Measurements from ENCODE around the gene GALNTL6. TPM values are rescaled to one million over a fixed set of nuclear protein-coding genes. Genes with fewer than 3 reads are reported as not detected.
"Not testable (repeated sequence)": the region's sequence is repeated elsewhere in the genome, so short reads cannot be mapped to it uniquely, and the experiment has no call there.

Gene GALNTL6
- total RNA-seq, 1 donor from 2014 or later = not detected

- intact Hi-C loops (cut with micrococcal nuclease) = no loop called here
Measured at GRCh38 chr4:172794307-172794703, 981.1 kb downstream of the GALNTL6 start.

- intact Hi-C loops (cut with micrococcal nuclease) = not testable (repeated sequence)
Measured at GRCh38 chr4:172797281-172797680, 984.1 kb downstream of the GALNTL6 start.

- intact Hi-C loops (cut with micrococcal nuclease) = no loop called here
Measured at GRCh38 chr4:172802032-172802431, 988.8 kb downstream of the GALNTL6 start.

GRCh38 chr4:172806841-172807240, 993.6 kb downstream of the GALNTL6 start:
- intact Hi-C loops (cut with micrococcal nuclease) = no loop called here

GRCh38 chr4:172808196-172808595, 995.0 kb downstream of the GALNTL6 start:
- intact Hi-C loops (cut with micrococcal nuclease) = no loop called here

GRCh38 chr4:172809319-172809718, 996.1 kb downstream of the GALNTL6 start:
- intact Hi-C loops (cut with micrococcal nuclease) = no loop called here

GRCh38 chr4:172813359-172813923, 1000.2 kb downstream of the GALNTL6 start:
- intact Hi-C loops (cut with micrococcal nuclease) = no loop called here

GRCh38 chr4:172815499-172816164, 1002.4 kb downstream of the GALNTL6 start:
- intact Hi-C loops (cut with micrococcal nuclease) = loop anchor here (1.0 kb wide), 1 partner anchor 32 kb away; no protein-coding TSS in a partner anchor

- intact Hi-C loops (cut with micrococcal nuclease) = no loop called here
Measured at GRCh38 chr4:172818901-172819300, 1005.7 kb downstream of the GALNTL6 start.

GRCh38 chr4:172819353-172819752, 1006.1 kb downstream of the GALNTL6 start:
- intact Hi-C loops (cut with micrococcal nuclease) = no loop called here

GRCh38 chr4:172822331-172822730, 1009.1 kb downstream of the GALNTL6 start:
- intact Hi-C loops (cut with micrococcal nuclease) = no loop called here

- intact Hi-C loops (cut with micrococcal nuclease) = no loop called here
Measured at GRCh38 chr4:172826346-172826745, 1013.1 kb downstream of the GALNTL6 start.

GRCh38 chr4:172826861-172827260, 1013.7 kb downstream of the GALNTL6 start:
- intact Hi-C loops (cut with micrococcal nuclease) = no loop called here

- intact Hi-C loops (cut with micrococcal nuclease) = loop anchor here (10.0 kb wide), 1 partner anchor 1836 kb away; no protein-coding TSS in a partner anchor
Measured at GRCh38 chr4:172830295-172830764, 1017.1 kb downstream of the GALNTL6 start.

- intact Hi-C loops (cut with micrococcal nuclease) = loop anchor here (10.0 kb wide), 1 partner anchor 1842 kb away; no protein-coding TSS in a partner anchor
Measured at GRCh38 chr4:172836661-172837060, 1023.5 kb downstream of the GALNTL6 start.

GRCh38 chr4:172838111-172838510, 1024.9 kb downstream of the GALNTL6 start:
- intact Hi-C loops (cut with micrococcal nuclease) = loop anchor here (10.0 kb wide), 1 partner anchor 1843 kb away; no protein-coding TSS in a partner anchor

GRCh38 chr4:172838943-172839342, 1025.7 kb downstream of the GALNTL6 start:
- intact Hi-C loops (cut with micrococcal nuclease) = loop anchor here (10.0 kb wide), 1 partner anchor 1844 kb away; no protein-coding TSS in a partner anchor

- intact Hi-C loops (cut with micrococcal nuclease) = no loop called here
Measured at GRCh38 chr4:172842779-172843178, 1029.6 kb downstream of the GALNTL6 start.

GRCh38 chr4:172843192-172843591, 1030.0 kb downstream of the GALNTL6 start:
- intact Hi-C loops (cut with micrococcal nuclease) = no loop called here

- intact Hi-C loops (cut with micrococcal nuclease) = no loop called here
Measured at GRCh38 chr4:172844556-172844955, 1031.4 kb downstream of the GALNTL6 start.

- intact Hi-C loops (cut with micrococcal nuclease) = no loop called here
Measured at GRCh38 chr4:172845281-172845680, 1032.1 kb downstream of the GALNTL6 start.

- intact Hi-C loops (cut with micrococcal nuclease) = no loop called here
Measured at GRCh38 chr4:172850838-172851237, 1037.6 kb downstream of the GALNTL6 start.

- intact Hi-C loops (cut with micrococcal nuclease) = no loop called here
Measured at GRCh38 chr4:172851534-172851933, 1038.3 kb downstream of the GALNTL6 start.

Measured in T-helper 1 cell treated with Interleukin-12 subunit alpha and Interleukin-12 subunit beta and Interleukin-4 antibody, amounts not matched to agents 30 ng/mL and 1 ng/mL, for 36 hours (primary cell).